Naive thymus-derived CD8-positive, alpha-beta T cell (primary cell): ENCODE data around the gene KRTAP16-1. TPM values are rescaled to one million over a fixed set of nuclear protein-coding genes. Genes with fewer than 3 reads are reported as not detected.

Experiments used
- ATAC-seq, 2 donors: fragments of 150-1000 bp; cut with Tn5 transposase in 1 of 2; sonication (Bioruptor Pico), chemical (Tn5 transposase) in 1 of 2; 1 replicate in 1 of 2; 2 replicates in 1 of 2; pipeline ENCODE4 v1.10.0; 2021; ENCODE audit warnings: mild to moderate bottlenecking in 2 of 2, moderate library complexity in 2 of 2
- POLR2A ChIA-PET: fragments of 350-600 bp; sonication (Branson Sonifier 250); formaldehyde crosslinking; loops from one replicate; lab custom pipeline; 2021; ENCODE audit warnings: antibody characterized with exemption; lab: Charles Lee
- DNase-seq, 10 donors: peaks; one replicate each; pipeline versions ENCODE4 v3.0.0 to v3.0.0-alpha.2; 2020 to 2022
- H3K27ac Mint-ChIP-seq, 10 donors: one replicate each; pipeline ENCODE4 v1.8.0; 2020 to 2022; ENCODE audit warnings: mild to moderate bottlenecking in 10 of 10, mixed read lengths in 10 of 10, moderate library complexity in 4 of 10, inconsistent platforms in 1 of 10
- H3K27me3 Mint-ChIP-seq, 5 donors: one replicate each; pipeline ENCODE4 v1.8.0; 2021 to 2022; ENCODE audit warnings: mixed read lengths in 5 of 5
- H3K36me3 Mint-ChIP-seq, 3 donors: one replicate each; pipeline ENCODE4 v1.8.0; 2020 to 2022; ENCODE audit warnings: mixed read lengths in 3 of 3, mild to moderate bottlenecking in 2 of 3, inconsistent platforms in 1 of 3
- H3K4me1 Mint-ChIP-seq, 4 donors: one replicate each; pipeline ENCODE4 v1.8.0; 2021 to 2022; ENCODE audit warnings: mixed read lengths in 4 of 4
- H3K4me3 Mint-ChIP-seq, 10 donors: one replicate each; pipeline ENCODE4 v1.8.0; 2020 to 2022; ENCODE audit warnings: mild to moderate bottlenecking in 10 of 10, mixed read lengths in 10 of 10, moderate library complexity in 6 of 10, inconsistent platforms in 1 of 10
- H3K9me3 Mint-ChIP-seq, 9 donors: one replicate each; pipeline ENCODE4 v1.8.0; 2020 to 2022; ENCODE audit warnings: mixed read lengths in 9 of 9, mild to moderate bottlenecking in 3 of 9, inconsistent platforms in 1 of 9, moderate library complexity in 1 of 9
- polyA plus RNA-seq, 3 donors: library from polyadenylated mRNA; unstranded; fragments of 300-500 nt; fragmentation: Illumina TruSeq; gene quantifications; one replicate each; pipeline ENCODE4 v1.2.3, GENCODE V29; 2021
- total RNA-seq, 8 experiments: library from RNA in 2 of 8; stranded (reverse) in 2 of 8; gene quantifications; one replicate each; pipeline ENCODE4 v1.2.3 and lab custom pipeline; 2021 to 2026

KRTAP16-1 gene
- total and polyA plus RNA-seq, 5 experiments from 2014 or later: 0.12 to 0.23 TPM; not detected in 3

- POLR2A ChIA-PET: no interaction called here
- peak overlapping the region in 1 of 10 donors; percentile 37 for H3K27ac Mint-ChIP-seq
- H3K9me3 Mint-ChIP-seq: no peaks in the 10 kb centered on the region
- H3K36me3 Mint-ChIP-seq: no peaks in the 10 kb centered on the region
- peaks cover 0 to 17% (median 0%) of the 10 kb centered on the region in 5 donors for H3K27me3 Mint-ChIP-seq
- ATAC-seq (no peak), DNase-seq (no peak)
- H3K4me1 Mint-ChIP-seq: peaks cover 12 to 36% (median 20%) of the 10 kb centered on the region in 4 donors
- H3K4me3 Mint-ChIP-seq: no peak overlapping the region
Measured at GRCh38 chr17:41264599-41264998, 44.5 kb downstream of the KRTAP16-1 start.

- no peaks in the 10 kb centered on the region for H3K36me3 Mint-ChIP-seq
- ATAC-seq (no peak), DNase-seq (no peak)
- H3K9me3 Mint-ChIP-seq: no peaks in the 10 kb centered on the region
- no peak overlapping the region for H3K4me3 Mint-ChIP-seq
- peaks cover 0 to 23% (median 0%) of the 10 kb centered on the region in 5 donors for H3K27me3 Mint-ChIP-seq
- no peak overlapping the region for H3K27ac Mint-ChIP-seq
- H3K4me1 Mint-ChIP-seq: peaks cover 11 to 36% (median 20%) of the 10 kb centered on the region in 4 donors
- POLR2A ChIA-PET: no interaction called here
Measured at GRCh38 chr17:41263212-41263611, 45.9 kb downstream of the KRTAP16-1 start.

- DNase-seq (no peak), ATAC-seq (no peak)
- POLR2A ChIA-PET: no interaction called here
- H3K27ac Mint-ChIP-seq: no peak overlapping the region
- peaks cover 0 to 30% (median 2%) of the 10 kb centered on the region in 5 donors for H3K27me3 Mint-ChIP-seq
- no peaks in the 10 kb centered on the region for H3K9me3 Mint-ChIP-seq
- no peaks in the 10 kb centered on the region for H3K36me3 Mint-ChIP-seq
- H3K4me1 Mint-ChIP-seq: peaks cover 8 to 33% (median 17%) of the 10 kb centered on the region in 4 donors
- no peak overlapping the region for H3K4me3 Mint-ChIP-seq
Measured at GRCh38 chr17:41258406-41258805, 50.7 kb downstream of the KRTAP16-1 start.

Other genes starting within 250 kb of the KRTAP16-1 start
Only the 30 nearest of the 36 such genes appear.
- gene KRTAP4-16, start 207.1 kb downstream of the KRTAP16-1 start, total RNA-seq: not detected
- not detected for gene KRTAP4-16, start 207.1 kb downstream of the KRTAP16-1 start, polyA plus RNA-seq
- not detected for gene KRTAP4-9, start 203.9 kb downstream of the KRTAP16-1 start, total RNA-seq
- gene KRTAP4-9, start 203.9 kb downstream of the KRTAP16-1 start, polyA plus RNA-seq: not detected
- gene KRTAP4-11, start 190.9 kb downstream of the KRTAP16-1 start, total RNA-seq: not detected
- gene KRTAP4-11, start 190.9 kb downstream of the KRTAP16-1 start, polyA plus RNA-seq: not detected
- not detected for gene KRTAP4-12, start 185.1 kb downstream of the KRTAP16-1 start, total RNA-seq
- gene KRTAP4-12, start 185.1 kb downstream of the KRTAP16-1 start, polyA plus RNA-seq: under 1 TPM in 1 of 3 donors, not detected in 2; 0.15 TPM
- not detected for gene KRTAP4-6, start 168.8 kb downstream of the KRTAP16-1 start, total RNA-seq
- not detected for gene KRTAP4-6, start 168.8 kb downstream of the KRTAP16-1 start, polyA plus RNA-seq
- gene KRTAP4-5, start 159.5 kb downstream of the KRTAP16-1 start, total RNA-seq: not detected
- gene KRTAP4-5, start 159.5 kb downstream of the KRTAP16-1 start, polyA plus RNA-seq: not detected
- not detected for gene KRTAP4-4, start 148.6 kb downstream of the KRTAP16-1 start, total RNA-seq
- gene KRTAP4-4, start 148.6 kb downstream of the KRTAP16-1 start, polyA plus RNA-seq: not detected
- not detected for gene KRTAP4-3, start 141.1 kb downstream of the KRTAP16-1 start, total RNA-seq
- not detected for gene KRTAP4-3, start 141.1 kb downstream of the KRTAP16-1 start, polyA plus RNA-seq
- gene KRTAP4-2, start 131.1 kb downstream of the KRTAP16-1 start, total RNA-seq: not detected
- gene KRTAP4-2, start 131.1 kb downstream of the KRTAP16-1 start, polyA plus RNA-seq: not detected
- not detected for gene KRTAP4-1, start 124.4 kb downstream of the KRTAP16-1 start, total RNA-seq
- gene KRTAP4-1, start 124.4 kb downstream of the KRTAP16-1 start, polyA plus RNA-seq: not detected
- not detected for gene KRTAP9-1, start 119.4 kb downstream of the KRTAP16-1 start, total RNA-seq
- not detected for gene KRTAP9-1, start 119.4 kb downstream of the KRTAP16-1 start, polyA plus RNA-seq
- gene KRTAP9-2, start 82.7 kb downstream of the KRTAP16-1 start, total RNA-seq: not detected
- not detected for gene KRTAP9-2, start 82.7 kb downstream of the KRTAP16-1 start, polyA plus RNA-seq
- gene KRTAP9-3, start 76.9 kb downstream of the KRTAP16-1 start, total RNA-seq: not detected
- not detected for gene KRTAP9-3, start 76.9 kb downstream of the KRTAP16-1 start, polyA plus RNA-seq
- not detected for gene KRTAP9-8, start 71.3 kb downstream of the KRTAP16-1 start, total RNA-seq
- not detected for gene KRTAP9-8, start 71.3 kb downstream of the KRTAP16-1 start, polyA plus RNA-seq
- not detected for gene KRTAP9-4, start 59.6 kb downstream of the KRTAP16-1 start, total RNA-seq
- not detected for gene KRTAP9-4, start 59.6 kb downstream of the KRTAP16-1 start, polyA plus RNA-seq
- gene KRTAP9-9, start 53.9 kb downstream of the KRTAP16-1 start, total RNA-seq: not detected
- gene KRTAP9-9, start 53.9 kb downstream of the KRTAP16-1 start, polyA plus RNA-seq: not detected
- not detected for gene KRTAP9-6, start 43.9 kb downstream of the KRTAP16-1 start, total RNA-seq
- gene KRTAP9-6, start 43.9 kb downstream of the KRTAP16-1 start, polyA plus RNA-seq: not detected
- gene KRTAP9-7, start 33.6 kb downstream of the KRTAP16-1 start, total RNA-seq: not detected
- gene KRTAP9-7, start 33.6 kb downstream of the KRTAP16-1 start, polyA plus RNA-seq: not detected
- not detected for gene KRTAP29-1, start 6.5 kb downstream of the KRTAP16-1 start, total RNA-seq
- gene KRTAP29-1, start 6.5 kb downstream of the KRTAP16-1 start, polyA plus RNA-seq: 1 to 10 TPM in 1 of 3 donors, not detected in 2; 1.1 TPM
- not detected for gene KRTAP17-1, start 6.4 kb upstream of the KRTAP16-1 start, total RNA-seq
- gene KRTAP17-1, start 6.4 kb upstream of the KRTAP16-1 start, polyA plus RNA-seq: not detected
- not detected for gene KRT33A, start 41.5 kb upstream of the KRTAP16-1 start, total RNA-seq
- gene KRT33A, start 41.5 kb upstream of the KRTAP16-1 start, polyA plus RNA-seq: not detected
- gene KRT33B, start 60.5 kb upstream of the KRTAP16-1 start, total RNA-seq: not detected
- not detected for gene KRT33B, start 60.5 kb upstream of the KRTAP16-1 start, polyA plus RNA-seq
- gene KRT34, start 73.0 kb upstream of the KRTAP16-1 start, total RNA-seq: not detected
- gene KRT34, start 73.0 kb upstream of the KRTAP16-1 start, polyA plus RNA-seq: not detected
- gene KRT31, start 88.3 kb upstream of the KRTAP16-1 start, total RNA-seq: not detected
- not detected for gene KRT31, start 88.3 kb upstream of the KRTAP16-1 start, polyA plus RNA-seq
- not detected for gene KRT37, start 115.3 kb upstream of the KRTAP16-1 start, total RNA-seq
- gene KRT37, start 115.3 kb upstream of the KRTAP16-1 start, polyA plus RNA-seq: not detected
- not detected for gene KRT38, start 131.7 kb upstream of the KRTAP16-1 start, total RNA-seq
- not detected for gene KRT38, start 131.7 kb upstream of the KRTAP16-1 start, polyA plus RNA-seq
- gene KRT32, start 158.1 kb upstream of the KRTAP16-1 start, total RNA-seq: not detected
- not detected for gene KRT32, start 158.1 kb upstream of the KRTAP16-1 start, polyA plus RNA-seq
- not detected for gene KRT35, start 171.8 kb upstream of the KRTAP16-1 start, total RNA-seq
- gene KRT35, start 171.8 kb upstream of the KRTAP16-1 start, polyA plus RNA-seq: not detected
- gene KRT36, start 180.6 kb upstream of the KRTAP16-1 start, total RNA-seq: not detected
- gene KRT36, start 180.6 kb upstream of the KRTAP16-1 start, polyA plus RNA-seq: not detected
- gene KRT13, start 196.3 kb upstream of the KRTAP16-1 start, total RNA-seq: not detected
- gene KRT13, start 196.3 kb upstream of the KRTAP16-1 start, polyA plus RNA-seq: not detected